A549 (cell line): Measurements from ENCODE around the gene HOXC6. TPM values are rescaled to one million over a fixed set of nuclear protein-coding genes. Genes with fewer than 3 reads are reported as not detected.

Experiments used
- ATAC-seq, 2 experiments: fragments of 200-7000 bp in 1 of 2; fragments of >200 bp in 1 of 2; cut with Nextera tagmentation in 1 of 2; cut with Tn5 transposase in 1 of 2; 3 replicates each; pipeline versions ENCODE4 v1.8.0 to v1.9.1; 2018 to 2020; ENCODE audit warnings: mild to moderate bottlenecking in 1 of 2, moderate library complexity in 1 of 2
- CTCF ChIA-PET: fragments of 300-600 bp; sonication (Branson Sonifier 250); formaldehyde crosslinking; extraction: SDS; loops from one replicate; lab custom pipeline; 2021; ENCODE audit warnings: antibody characterized with exemption, inconsistent platforms; lab: Yijun Ruan, JAX
- POLR2A ChIA-PET: fragments of 350-600 bp; formaldehyde crosslinking; extraction: SDS; loops from one replicate; lab custom pipeline; 2021; ENCODE audit warnings: antibody characterized with exemption, inconsistent platforms; lab: Yijun Ruan, JAX
- DNase-seq, 2 experiments: peaks; one replicate each; pipeline versions ENCODE4 v3.0.0 to v3.0.0-alpha.2; 2011 to 2016; ENCODE audit warnings: low read depth in 1 of 2, low spot score in 1 of 2
- FAIRE-seq: peaks from 2 replicates; lab custom pipeline; 2011; peaks lifted over from hg19 to GRCh38; lab: Jason Lieb, UNC
- H3K27ac ChIP-seq, 2 experiments: fragments of >200 bp; sonication (Bioruptor Twin); formaldehyde crosslinking; 3 replicates each; pipeline ENCODE4 v1.5.1; 2016 to 2017
- H3K4me1 ChIP-seq: fragments of >200 bp; sonication (Bioruptor Twin); formaldehyde crosslinking; 3 replicates; pipeline ENCODE4 v1.6.1; 2016
- H3K4me2 ChIP-seq: fragments of >200 bp; sonication (Bioruptor Twin); formaldehyde crosslinking; 3 replicates; pipeline ENCODE4 v1.6.1; 2016
- H3K4me3 ChIP-seq: fragments of >200 bp; sonication (Bioruptor Twin); formaldehyde crosslinking; 3 replicates; pipeline ENCODE4 v1.5.1; 2016
- H3K9me3 ChIP-seq: fragments of >200 bp; sonication (Bioruptor Twin); formaldehyde crosslinking; 3 replicates; pipeline ENCODE4 v1.6.1; 2016
- CEBPB ChIP-seq, 2 experiments: fragments of >200 bp in 1 of 2; sonication (Bioruptor Twin) in 1 of 2; formaldehyde crosslinking in 1 of 2; IDR thresholded peaks; 2 replicates each; pipeline ENCODE4 v1.6.1; 2012 to 2016
- CHD2 ChIP-seq: fragments of 150-350 bp; IDR thresholded peaks from 2 replicates; pipeline ENCODE4 v1.6.1; 2014; ENCODE audit warnings: low read length; ENCODE audit not compliant: partially characterized antibody
- FOSL2 ChIP-seq, 2 experiments: fragments of 450-650 bp in 1 of 2; fragments of >200 bp in 1 of 2; sonication (Bioruptor Twin) in 1 of 2; formaldehyde crosslinking; IDR thresholded peaks; 2 replicates each; pipeline versions ENCODE4 v1.5.0 to v1.6.1; 2016 to 2020; ENCODE audit warnings: mild to moderate bottlenecking in 1 of 2, moderate library complexity in 1 of 2
- GATA3 ChIP-seq: IDR thresholded peaks from 2 replicates; pipeline ENCODE4 v1.6.1; 2012; ENCODE audit warnings: borderline replicate concordance
- JUN ChIP-seq, 2 experiments: fragments of >200 bp; sonication (Bioruptor Twin); formaldehyde crosslinking; IDR thresholded peaks; 2 replicates in 1 of 2; 3 replicates in 1 of 2; pipeline ENCODE4 v1.6.1; 2016 to 2017
- KDM1A ChIP-seq: fragments of 200-600 bp; sonication (generic); IDR thresholded peaks from 2 replicates; pipeline ENCODE4 v1.6.1; 2016; ENCODE audit warnings: low read depth, mild to moderate bottlenecking
- MYC ChIP-seq: IDR thresholded peaks from 2 replicates; pipeline ENCODE4 v1.6.1; 2012; ENCODE audit warnings: mild to moderate bottlenecking, inconsistent platforms, low read length, improper control_type of control experiment, borderline replicate concordance
- POLR2A ChIP-seq: IDR thresholded peaks from 2 replicates; pipeline ENCODE4 v1.6.1; 2012; ENCODE audit warnings: mild to moderate bottlenecking, low read length
- POLR2AphosphoS2 ChIP-seq: conservative IDR thresholded peaks from 2 replicates; pipeline ENCODE4 v1.6.1; 2012; ENCODE audit warnings: low read length, improper control_type of control experiment, inconsistent platforms
- RCOR1 ChIP-seq: fragments of 150-350 bp; IDR thresholded peaks from 2 replicates; pipeline ENCODE4 v1.6.1; 2014; ENCODE audit warnings: antibody characterized with exemption, low read length, low read depth
- RFX5 ChIP-seq: fragments of 450-650 bp; IDR thresholded peaks from 2 replicates; pipeline ENCODE4 v1.7.1; 2014; ENCODE audit warnings: antibody characterized with exemption, mild to moderate bottlenecking, moderate library complexity
- WGBS: methylation state at CpG from one replicate; pipeline ENCODE4 v1.1.6; 2017; ENCODE audit errors: missing lambda C conversion rate; 5-methylcytosine and 5-hydroxymethylcytosine counted together
- polyA plus RNA-seq, 4 experiments: library from polyadenylated mRNA; depleted of rRNA in 3 of 4; stranded (reverse); fragments of >200 nt; fragmentation: RNase III in 1 of 4; extraction: RNeasy Plus Mini Kit Qiagen cat#74134 plus additional on column Dnase treatment in 1 of 4; gene quantifications; 2 replicates in 3 of 4; 3 replicates in 1 of 4; pipeline ENCODE4 v1.2.3, GENCODE V29; 2011 to 2017
- TF ChIP-seq, protein P1 (sequence below): fragments of 200-600 bp; sonication (generic); IDR thresholded peaks from 2 replicates; pipeline ENCODE4 v1.6.1; 2016; ENCODE audit warnings: antibody characterized with exemption, mild to moderate bottlenecking, moderate library complexity
- TF ChIP-seq, protein P2 (sequence below): fragments of >200 bp; sonication (Bioruptor Twin); formaldehyde crosslinking; IDR thresholded peaks from 3 replicates; pipeline ENCODE4 v1.6.1; 2016
- TF ChIP-seq, protein P3 (sequence below): fragments of 450-650 bp; IDR thresholded peaks from 2 replicates; pipeline ENCODE4 v1.6.1; 2014; ENCODE audit warnings: antibody characterized with exemption

Gene HOXC6
- polyA plus RNA-seq, 2 of the 4 experiments (the other 2 are of a cell fraction) = 5.2 to 6.0 TPM

DNA sequence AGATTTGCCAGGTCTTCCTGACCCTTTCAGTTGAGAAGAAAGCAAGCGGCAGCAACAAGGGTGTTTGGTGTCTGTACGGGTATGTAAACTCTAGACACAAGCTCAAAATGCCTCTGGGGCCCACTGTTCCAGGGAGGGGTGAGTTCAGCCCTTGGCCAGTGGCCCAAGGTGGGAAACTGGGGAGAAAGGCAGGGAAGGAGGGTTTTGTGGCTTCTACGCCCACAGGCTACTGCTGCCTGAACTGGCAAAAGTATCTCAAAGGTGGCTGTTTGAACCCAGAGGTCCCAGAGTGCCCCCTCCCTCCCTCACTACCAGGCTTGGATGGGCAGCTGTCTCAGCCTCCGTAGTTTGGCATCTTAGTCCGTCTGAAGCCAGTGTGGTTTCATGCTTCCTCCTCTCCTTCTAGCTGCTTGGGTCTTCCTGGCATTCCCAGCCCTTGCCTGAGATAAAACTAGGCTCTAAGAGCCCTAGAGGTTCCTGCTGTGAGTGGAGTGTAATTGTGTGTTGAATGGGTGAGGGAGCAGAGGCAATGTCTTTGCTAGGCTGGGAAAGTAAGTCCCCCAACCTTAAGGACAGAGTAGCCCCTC lies 10.1 kb downstream of the HOXC6 start:
- POLR2A ChIA-PET = no interaction called here
- DNase-seq (no peak), FAIRE-seq (no peak), ATAC-seq (no peak)
- CTCF ChIA-PET = interaction anchor here (0.9 to 27.9 kb wide), 6 partner anchors 14 to 336 kb away, joined by 3 to 476 read pairs (median 4); partner anchors contain the start of genes HOXC9 and SMUG1
- no peaks in the 10 kb centered on the region for H3K9me3 ChIP-seq
- no peak overlapping the region for H3K4me2 ChIP-seq
- 69% methylated on average over 5 of the region's 5 CpGs for WGBS
- TF ChIP-seq, protein P1, sequence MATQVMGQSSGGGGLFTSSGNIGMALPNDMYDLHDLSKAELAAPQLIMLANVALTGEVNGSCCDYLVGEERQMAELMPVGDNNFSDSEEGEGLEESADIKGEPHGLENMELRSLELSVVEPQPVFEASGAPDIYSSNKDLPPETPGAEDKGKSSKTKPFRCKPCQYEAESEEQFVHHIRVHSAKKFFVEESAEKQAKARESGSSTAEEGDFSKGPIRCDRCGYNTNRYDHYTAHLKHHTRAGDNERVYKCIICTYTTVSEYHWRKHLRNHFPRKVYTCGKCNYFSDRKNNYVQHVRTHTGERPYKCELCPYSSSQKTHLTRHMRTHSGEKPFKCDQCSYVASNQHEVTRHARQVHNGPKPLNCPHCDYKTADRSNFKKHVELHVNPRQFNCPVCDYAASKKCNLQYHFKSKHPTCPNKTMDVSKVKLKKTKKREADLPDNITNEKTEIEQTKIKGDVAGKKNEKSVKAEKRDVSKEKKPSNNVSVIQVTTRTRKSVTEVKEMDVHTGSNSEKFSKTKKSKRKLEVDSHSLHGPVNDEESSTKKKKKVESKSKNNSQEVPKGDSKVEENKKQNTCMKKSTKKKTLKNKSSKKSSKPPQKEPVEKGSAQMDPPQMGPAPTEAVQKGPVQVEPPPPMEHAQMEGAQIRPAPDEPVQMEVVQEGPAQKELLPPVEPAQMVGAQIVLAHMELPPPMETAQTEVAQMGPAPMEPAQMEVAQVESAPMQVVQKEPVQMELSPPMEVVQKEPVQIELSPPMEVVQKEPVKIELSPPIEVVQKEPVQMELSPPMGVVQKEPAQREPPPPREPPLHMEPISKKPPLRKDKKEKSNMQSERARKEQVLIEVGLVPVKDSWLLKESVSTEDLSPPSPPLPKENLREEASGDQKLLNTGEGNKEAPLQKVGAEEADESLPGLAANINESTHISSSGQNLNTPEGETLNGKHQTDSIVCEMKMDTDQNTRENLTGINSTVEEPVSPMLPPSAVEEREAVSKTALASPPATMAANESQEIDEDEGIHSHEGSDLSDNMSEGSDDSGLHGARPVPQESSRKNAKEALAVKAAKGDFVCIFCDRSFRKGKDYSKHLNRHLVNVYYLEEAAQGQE = no peak
- TF ChIP-seq, protein P2, sequence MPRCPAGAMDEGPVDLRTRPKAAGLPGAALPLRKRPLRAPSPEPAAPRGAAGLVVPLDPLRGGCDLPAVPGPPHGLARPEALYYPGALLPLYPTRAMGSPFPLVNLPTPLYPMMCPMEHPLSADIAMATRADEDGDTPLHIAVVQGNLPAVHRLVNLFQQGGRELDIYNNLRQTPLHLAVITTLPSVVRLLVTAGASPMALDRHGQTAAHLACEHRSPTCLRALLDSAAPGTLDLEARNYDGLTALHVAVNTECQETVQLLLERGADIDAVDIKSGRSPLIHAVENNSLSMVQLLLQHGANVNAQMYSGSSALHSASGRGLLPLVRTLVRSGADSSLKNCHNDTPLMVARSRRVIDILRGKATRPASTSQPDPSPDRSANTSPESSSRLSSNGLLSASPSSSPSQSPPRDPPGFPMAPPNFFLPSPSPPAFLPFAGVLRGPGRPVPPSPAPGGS = no peak
- TF ChIP-seq, protein P3, sequence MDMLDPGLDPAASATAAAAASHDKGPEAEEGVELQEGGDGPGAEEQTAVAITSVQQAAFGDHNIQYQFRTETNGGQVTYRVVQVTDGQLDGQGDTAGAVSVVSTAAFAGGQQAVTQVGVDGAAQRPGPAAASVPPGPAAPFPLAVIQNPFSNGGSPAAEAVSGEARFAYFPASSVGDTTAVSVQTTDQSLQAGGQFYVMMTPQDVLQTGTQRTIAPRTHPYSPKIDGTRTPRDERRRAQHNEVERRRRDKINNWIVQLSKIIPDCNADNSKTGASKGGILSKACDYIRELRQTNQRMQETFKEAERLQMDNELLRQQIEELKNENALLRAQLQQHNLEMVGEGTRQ = no peak
- no peak overlapping the region for H3K4me3 ChIP-seq
- H3K27ac ChIP-seq = no peak overlapping the region
- peaks cover 7% of the 10 kb centered on the region; the same call in 1 of the 3 replicates for H3K4me1 ChIP-seq

DNA sequence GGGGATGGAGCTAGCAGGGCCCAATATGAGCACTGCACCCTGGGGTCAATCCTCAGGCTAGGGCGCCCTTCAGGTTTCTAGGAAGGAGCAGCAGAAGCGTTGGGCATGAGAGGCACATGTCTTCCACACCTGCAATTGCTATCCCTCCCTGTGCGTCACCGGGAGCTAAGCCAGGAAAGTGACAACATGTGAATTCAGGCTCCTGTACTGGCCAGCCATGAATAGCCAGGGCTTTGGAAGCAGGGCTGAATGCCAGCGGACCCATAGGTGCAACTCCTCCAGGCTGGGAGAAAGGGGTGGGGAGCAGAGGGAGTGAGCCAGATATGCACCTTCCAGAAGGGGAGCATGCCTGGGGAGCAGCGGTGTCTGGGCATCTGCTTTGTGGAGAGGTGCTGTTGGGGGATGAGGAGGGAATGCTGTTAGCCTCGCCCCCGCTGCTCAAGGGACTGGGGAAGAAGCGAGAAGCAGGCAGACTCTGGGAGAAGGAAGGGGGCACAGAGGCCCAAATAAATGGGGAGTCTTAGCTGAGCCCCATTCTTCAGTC lies 10.7 kb downstream of the HOXC6 start:
- Histone ChIP-seq H3K4me3 (no peak overlapping the region), H3K4me2 (no peak overlapping the region), H3K27ac (no peak overlapping the region), H3K9me3 (no peaks in the 10 kb centered on the region), H3K4me1 (peaks cover 7% of the 10 kb centered on the region; the same call in 1 of the 3 replicates)
- no peak for ATAC-seq
- 92% methylated on average over 9 of the region's 9 CpGs for WGBS
- TF ChIP-seq POLR2A (no peak), CHD2 (no peak), CEBPB (IDR thresholded peaks at IDR 0.05) (no peak), KDM1A (no peak), GATA3 (no peak), RFX5 (no peak), JUN (IDR thresholded peaks at IDR 0.05) (no peak), POLR2AphosphoS2 (no peak), FOSL2 (IDR thresholded peaks at IDR 0.05) (no peak), FOSL2 (CRISPR knock-in tag; IDR thresholded peaks at IDR 0.05) (no peak), RCOR1 (no peak)
- DNase-seq = no peak
- FAIRE-seq = no peak
- CTCF ChIA-PET = interaction anchor here (0.9 to 27.9 kb wide), 6 partner anchors 13 to 336 kb away, joined by 3 to 476 read pairs (median 3); partner anchors contain the start of gene SMUG1
- POLR2A ChIA-PET = no interaction called here

DNA sequence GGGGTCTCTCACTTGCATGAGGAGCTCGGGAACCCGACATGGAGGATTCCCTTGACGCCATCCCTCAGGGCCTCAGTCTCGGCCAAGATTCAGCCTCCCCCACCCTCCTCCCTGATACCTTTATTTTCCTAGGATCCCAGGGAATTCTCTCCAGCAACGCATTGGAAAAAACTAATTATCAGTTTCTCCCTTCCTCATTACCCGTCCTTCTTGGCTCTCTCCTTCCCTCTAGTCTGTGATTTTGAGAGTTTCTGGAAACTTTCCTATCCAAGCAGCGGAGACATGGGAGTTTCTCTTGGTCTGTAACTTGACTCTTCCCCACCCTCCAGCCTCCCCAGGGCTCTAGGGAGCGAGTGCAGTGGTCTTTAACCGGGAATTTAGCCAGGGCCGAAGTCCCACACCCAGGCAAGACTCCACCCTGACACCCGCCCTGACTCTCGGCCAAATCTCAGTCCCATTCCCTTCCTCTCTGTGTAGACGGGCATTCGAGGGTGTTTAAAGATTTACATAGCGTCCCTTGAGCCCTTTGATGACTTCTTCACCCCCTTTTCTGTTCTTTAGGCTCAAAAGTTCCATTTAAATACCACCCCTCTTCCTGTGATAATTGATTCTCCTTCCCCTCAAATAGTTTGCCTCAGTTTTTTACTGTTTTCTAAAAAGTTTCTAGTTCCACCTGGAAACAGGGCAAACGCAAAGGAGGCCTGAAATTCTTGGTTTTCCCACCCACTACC lies 11.3 kb downstream of the HOXC6 start:
- 81% methylated on average over 16 of the region's 16 CpGs for WGBS
- no peak overlapping the region for H3K27ac ChIP-seq
- DNase-seq (no peak), ATAC-seq (no peak), FAIRE-seq (no peak)
- ChIA-PET POLR2A (no interaction called here), CTCF (interaction anchor here (1.1 to 27.9 kb wide), 6 partner anchors 11 to 176 kb away, joined by 3 to 476 read pairs (median 4); partner anchors contain the start of gene SMUG1)
- H3K4me1 ChIP-seq = peaks cover 7% of the 10 kb centered on the region; the same call in 1 of the 3 replicates
- no peak for TF ChIP-seq MYC
- H3K4me2 ChIP-seq = no peak overlapping the region
- H3K4me3 ChIP-seq = no peak overlapping the region
- no peaks in the 10 kb centered on the region for H3K9me3 ChIP-seq
